IMR-90 (cell line): ENCODE measurements around the gene RNF123. TPM values are rescaled to one million over a fixed set of nuclear protein-coding genes. Genes with fewer than 3 reads are reported as not detected.

Source experiments
- ATAC-seq: fragments of 200-7000 bp; cut with Tn5 transposase; 2 replicates; pipeline ENCODE4 v1.9.1; 2020; ENCODE audit warnings: low read depth, mild to moderate bottlenecking, moderate library complexity
- BruUV-seq: library from RNA; stranded (reverse); fragments of 400-500 nt; replicated peaks from 2 replicates; lab custom pipeline; 2021; lab: Mats Ljungman, UMichigan
- CTCF ChIA-PET: fragments of 300-600 bp; formaldehyde crosslinking; extraction: SDS; loops from one replicate; lab custom pipeline; 2021; ENCODE audit warnings: antibody characterized with exemption; lab: Yijun Ruan, JAX
- POLR2A ChIA-PET: fragments of 300-600 bp; sonication (Branson Sonifier 250); formaldehyde crosslinking; loops from one replicate; lab custom pipeline; 2022; ENCODE audit warnings: antibody characterized with exemption; ENCODE audit not compliant: unreplicated experiment; lab: Charles Lee
- DNase-seq: peaks from one replicate; pipeline ENCODE4 v3.0.0; 2013
- H2AFZ ChIP-seq: replicated peaks from 2 replicates; pipeline ENCODE3; 2013; ENCODE audit warnings: low read length, mild to moderate bottlenecking; ENCODE audit not compliant: poor library complexity
- H2AK5ac ChIP-seq: 2 replicates; pipeline ENCODE4 v1.6.1; 2013; ENCODE audit warnings: low read depth, low read length, inconsistent platforms
- H2AK9ac ChIP-seq: replicated peaks from 2 replicates; pipeline ENCODE3; 2013; ENCODE audit warnings: mild to moderate bottlenecking, low read depth, low read length, moderate library complexity; ENCODE audit not compliant: poor library complexity
- H2BK120ac ChIP-seq: 2 replicates; pipeline ENCODE4 v1.6.1; 2013; ENCODE audit warnings: low read depth, low read length, inconsistent platforms
- H2BK15ac ChIP-seq: 3 replicates; pipeline ENCODE4 v1.6.1; 2013; ENCODE audit warnings: low read depth, low read length, inconsistent platforms
- H2BK20ac ChIP-seq: 2 replicates; pipeline ENCODE4 v1.6.1; 2013; ENCODE audit warnings: low read depth, mild to moderate bottlenecking, inconsistent platforms, low read length, moderate library complexity
- H2BK5ac ChIP-seq: 2 replicates; pipeline ENCODE4 v1.6.1; 2013; ENCODE audit warnings: mild to moderate bottlenecking, low read depth, low read length, inconsistent platforms; ENCODE audit not compliant: poor library complexity, severe bottlenecking
- H3K14ac ChIP-seq: replicated peaks from 2 replicates; pipeline ENCODE4 v1.6.1; 2013; ENCODE audit warnings: low read depth, low read length, inconsistent platforms
- H3K18ac ChIP-seq: 2 replicates; pipeline ENCODE4 v1.6.1; 2013; ENCODE audit warnings: low read depth, low read length, control low read depth
- H3K23ac ChIP-seq: 2 replicates; pipeline ENCODE4 v1.6.1; 2013; ENCODE audit warnings: low read depth, low read length, inconsistent platforms
- H3K27ac ChIP-seq: 2 replicates; pipeline ENCODE4 v1.5.1; 2013; ENCODE audit warnings: mild to moderate bottlenecking, control low read depth, low read length; ENCODE audit not compliant: insufficient read depth
- H3K27me3 ChIP-seq: 2 replicates; pipeline ENCODE4 v1.6.1; 2013; ENCODE audit warnings: low read length; ENCODE audit not compliant: control insufficient read depth, insufficient read depth
- H3K36me3 ChIP-seq: 2 replicates; pipeline ENCODE4 v1.6.1; 2013; ENCODE audit warnings: low read length, mixed read lengths; ENCODE audit not compliant: control insufficient read depth, insufficient read depth
- H3K4ac ChIP-seq: 2 replicates; pipeline ENCODE4 v1.6.1; 2013; ENCODE audit warnings: low read depth, low read length, inconsistent platforms
- H3K4me1 ChIP-seq: 2 replicates; pipeline ENCODE4 v1.6.1; 2013; ENCODE audit warnings: low read length, mixed read lengths; ENCODE audit not compliant: control insufficient read depth, insufficient read depth
- H3K4me2 ChIP-seq: 2 replicates; pipeline ENCODE4 v1.6.1; 2013; ENCODE audit warnings: low read depth, mild to moderate bottlenecking, control low read depth, low read length, moderate library complexity
- H3K4me3 ChIP-seq: 2 replicates; pipeline ENCODE4 v1.5.1; 2013; ENCODE audit warnings: low read depth, mild to moderate bottlenecking, control low read depth, low read length, moderate library complexity; ENCODE audit not compliant: insufficient read depth
- H3K56ac ChIP-seq: 2 replicates; pipeline ENCODE4 v1.6.1; 2013; ENCODE audit warnings: low read length, inconsistent platforms; ENCODE audit not compliant: insufficient read depth; ENCODE audit errors: extremely low read depth
- H3K79me1 ChIP-seq, 2 experiments: 2 replicates each; pipeline ENCODE4 v1.6.1; 2013; ENCODE audit warnings: low read length in 2 of 2, inconsistent platforms in 1 of 2, low read depth in 1 of 2
- H3K9ac ChIP-seq: 2 replicates; pipeline ENCODE4 v1.6.1; 2013; ENCODE audit warnings: low read depth, low read length, control low read depth
- H3K9me1 ChIP-seq: 2 replicates; pipeline ENCODE4 v1.6.1; 2013; ENCODE audit warnings: low read length, inconsistent platforms; ENCODE audit not compliant: insufficient read depth
- H3K9me3 ChIP-seq: 2 replicates; pipeline ENCODE4 v1.6.1; 2013; ENCODE audit warnings: low read length; ENCODE audit not compliant: control insufficient read depth, insufficient read depth
- H4K20me1 ChIP-seq: 2 replicates; pipeline ENCODE4 v1.6.1; 2013; ENCODE audit warnings: low read length, inconsistent platforms; ENCODE audit not compliant: insufficient read depth
- H4K5ac ChIP-seq: 2 replicates; pipeline ENCODE4 v1.6.1; 2013; ENCODE audit warnings: mild to moderate bottlenecking, low read depth, low read length, control low read depth
- H4K8ac ChIP-seq, 2 experiments: 2 replicates each; pipeline ENCODE4 v1.6.1; 2013; ENCODE audit warnings: low read depth in 2 of 2, low read length in 2 of 2, control low read depth in 1 of 2, inconsistent platforms in 1 of 2
- H4K91ac ChIP-seq: 2 replicates; pipeline ENCODE4 v1.6.1; 2013; ENCODE audit warnings: low read depth, low read length, inconsistent platforms; ENCODE audit not compliant: insufficient read depth
- CEBPB ChIP-seq: IDR thresholded peaks from 2 replicates; pipeline ENCODE4 v1.6.1; 2012; ENCODE audit warnings: low read depth, low read length, improper control_type of control experiment
- CHD1 ChIP-seq: IDR thresholded peaks from 2 replicates; pipeline ENCODE4 v1.6.1; 2012; ENCODE audit warnings: low read depth, low read length, improper control_type of control experiment
- CTCF ChIP-seq: conservative IDR thresholded peaks from 2 replicates; pipeline ENCODE4 v1.5.1; 2012; ENCODE audit warnings: mild to moderate bottlenecking, low read depth, low read length, improper control_type of control experiment
- SMC3 ChIP-seq: fragments of 150-350 bp; IDR thresholded peaks from 2 replicates; pipeline ENCODE4 v1.6.1; 2016; ENCODE audit warnings: low read depth, mild to moderate bottlenecking, antibody characterized with exemption, low read length, moderate library complexity
- dilution Hi-C: fragments of 300-500 bp; cut with HindIII; formaldehyde crosslinking; loops from one replicate; pipeline ENCODE4 v1.14.3; 2018; ENCODE audit warnings: low sequenced_read_pairs; ENCODE audit not compliant: unreplicated experiment
- in situ Hi-C: fragments of 300-500 bp; cut with MboI; formaldehyde crosslinking; loops from 3 replicates; pipeline ENCODE4 v1.14.3; 2019; ENCODE audit warnings: low sequenced_read_pairs, inconsistent platforms, mixed read lengths
- intact Hi-C: fragments of 100-400 bp; cut with micrococcal nuclease; formaldehyde crosslinking; loops from 2 replicates; pipeline ENCODE4 v1.10.0; 2022
- polyA plus RNA-seq, 3 experiments: library from polyadenylated mRNA; depleted of rRNA; stranded (reverse); fragments of >200 nt; gene quantifications; 2 replicates each; pipeline ENCODE4 v1.2.3, GENCODE V29; 2012; ENCODE audit warnings: low replicate concordance in 1 of 3
- total RNA-seq: library from RNA; depleted of rRNA; stranded (reverse); fragments of >200 nt; gene quantifications from 2 replicates; pipeline ENCODE4 v1.2.3, GENCODE V29; 2012

The RNF123 gene
- total and polyA plus RNA-seq, 2 of the 4 experiments (the other 2 are of a cell fraction), result 13.4 to 37.7 TPM

- in situ Hi-C loops, result no loop called here
These were observed 51.1 kb downstream of the RNF123 start for GRCh38 chr3:49740427-49740826.

More at GRCh38 chr3:49740427-49740826, 51.1 kb downstream of the RNF123 start:
- Histone ChIP-seq H3K4ac (no peak overlapping the region), H3K23ac (no peak overlapping the region), H2AFZ (no peak overlapping the region), H2AK9ac (no peak overlapping the region), H3K4me2 (no peak overlapping the region), H3K9me1 (peaks cover 11% of the 10 kb centered on the region), H3K36me3 (peaks cover 29% of the 10 kb centered on the region), H3K4me1 (no peaks in the 10 kb centered on the region), H3K9ac (no peak overlapping the region), H3K56ac (no peak overlapping the region), H2AK5ac (no peak overlapping the region), H2BK20ac (no peak overlapping the region), H3K4me3 (no peak overlapping the region), H4K20me1 (peaks cover 10% of the 10 kb centered on the region), H4K8ac (no peak overlapping the region), H3K27me3 (no peaks in the 10 kb centered on the region), H2BK15ac (no peak overlapping the region), H4K5ac (no peak overlapping the region), H2BK5ac (no peak overlapping the region), H3K9me3 (no peaks in the 10 kb centered on the region), H3K14ac (no peak overlapping the region), H3K18ac (no peak overlapping the region), H3K27ac (no peak overlapping the region), H4K91ac (no peak overlapping the region), H3K79me1 (peaks cover 28 to 55% of the 10 kb centered on the region in 2 experiments), H2BK120ac (no peak overlapping the region)
- intact Hi-C loops (no loop called here), dilution Hi-C loops (no loop called here)
- ATAC-seq, result no peak
- TF ChIP-seq SMC3, result no peak
- TF ChIP-seq CTCF, result no peak
- no peak for TF ChIP-seq CHD1
- no peak for TF ChIP-seq CEBPB
- no TSS peak for BruUV-seq
- CTCF ChIA-PET, result no interaction called here
- POLR2A ChIA-PET, result no interaction called here
- no peak for DNase-seq
